GM12878 (cell line): Measurements from ENCODE around the gene ITGBL1. TPM values are rescaled to one million over a fixed set of nuclear protein-coding genes. Genes with fewer than 3 reads are reported as not detected.

Experiments used
- ATAC-seq: fragments of 200-7000 bp; cut with Tn5 transposase; 3 replicates; pipeline ENCODE4 v1.9.1; 2020; ENCODE audit warnings: mild to moderate bottlenecking, moderate library complexity
- BruUV-seq: library from RNA; stranded (reverse); fragments of 400-500 nt; replicated peaks from 2 replicates; lab custom pipeline; 2021; lab: Mats Ljungman, UMichigan
- CTCF ChIA-PET: fragments of 300-600 bp; sonication (Branson Sonifier 250); formaldehyde crosslinking; extraction: SDS; loops from one replicate; lab custom pipeline; 2021; ENCODE audit warnings: inconsistent platforms; lab: Yijun Ruan, JAX
- POLR2A ChIA-PET: fragments of 350-600 bp; formaldehyde crosslinking; extraction: SDS; loops from one replicate; lab custom pipeline; 2021; ENCODE audit warnings: inconsistent platforms; lab: Charles Lee
- RAD21 ChIA-PET: fragments of 300-600 bp; sonication (Branson Sonifier 250); formaldehyde crosslinking; loops from one replicate; lab custom pipeline; 2023; ENCODE audit warnings: antibody characterized with exemption; ENCODE audit not compliant: unreplicated experiment; lab: Charles Lee
- SMC1A ChIA-PET: fragments of 300-600 bp; sonication (Branson Sonifier 250); formaldehyde crosslinking; loops from one replicate; lab custom pipeline; 2023; ENCODE audit not compliant: unreplicated experiment, uncharacterized antibody; lab: Charles Lee
- DNase-seq: peaks from one replicate; pipeline ENCODE4 v3.0.0-alpha.2; 2011; ENCODE audit warnings: low read depth, low spot score
- FAIRE-seq: peaks from 3 replicates; lab custom pipeline; 2011; peaks lifted over from hg19 to GRCh38; lab: Jason Lieb, UNC
- H2AFZ ChIP-seq: 2 replicates; pipeline ENCODE4 v1.6.0; 2011; ENCODE audit warnings: low read depth, low read length, control low read depth; ENCODE audit not compliant: control insufficient read depth
- H3K27ac ChIP-seq: 2 replicates; pipeline ENCODE4 v1.5.1; 2011; ENCODE audit warnings: control low read depth; ENCODE audit not compliant: control insufficient read depth, insufficient read depth
- H3K27me3 ChIP-seq, 2 experiments: replicated peaks in 1 of 2; 2 replicates each; pipeline versions ENCODE4 v1.6.0 to v1.6.1; 2011; ENCODE audit warnings: low read length in 1 of 2; ENCODE audit not compliant: control insufficient read depth in 2 of 2, insufficient read depth in 2 of 2
- H3K36me3 ChIP-seq, 2 experiments: 2 replicates each; pipeline ENCODE4 v1.5.1; 2011; ENCODE audit warnings: low read length in 1 of 2; ENCODE audit not compliant: control insufficient read depth in 2 of 2, insufficient read depth in 2 of 2
- H3K4me1 ChIP-seq: 2 replicates; pipeline ENCODE4 v1.6.1; 2011; ENCODE audit warnings: mild to moderate bottlenecking, low read length, moderate library complexity, mixed read lengths; ENCODE audit not compliant: control insufficient read depth, insufficient read depth
- H3K4me2 ChIP-seq: 2 replicates; pipeline ENCODE4 v1.6.0; 2011; ENCODE audit warnings: control low read depth; ENCODE audit not compliant: control insufficient read depth, insufficient read depth
- H3K4me3 ChIP-seq: fragments of 200-600 bp; sonication (generic); 2 replicates; pipeline ENCODE4 v1.5.1; 2016
- H3K79me2 ChIP-seq: 2 replicates; pipeline ENCODE4 v1.6.0; 2011; ENCODE audit warnings: low read length; ENCODE audit not compliant: control insufficient read depth, insufficient read depth
- H3K9ac ChIP-seq: 2 replicates; pipeline ENCODE4 v1.8.0; 2011; ENCODE audit warnings: low read length, control low read depth, mixed read lengths; ENCODE audit not compliant: control insufficient read depth, insufficient read depth
- H3K9me3 ChIP-seq: replicated peaks from 3 replicates; pipeline ENCODE4 v1.5.1; 2011; ENCODE audit warnings: mild to moderate bottlenecking, low read length; ENCODE audit not compliant: control insufficient read depth, insufficient read depth
- H4K20me1 ChIP-seq: 2 replicates; pipeline ENCODE4 v1.6.0; 2011; ENCODE audit not compliant: control insufficient read depth, insufficient read depth
- CBX3 ChIP-seq: fragments of 200-600 bp; sonication (generic); IDR thresholded peaks from 2 replicates; pipeline ENCODE4 v1.6.1; 2016; ENCODE audit warnings: low read depth, borderline replicate concordance
- CHD2 ChIP-seq: IDR thresholded peaks from 2 replicates; pipeline ENCODE4 v1.6.1; 2011; ENCODE audit warnings: low read depth, low read length, improper control_type of control experiment, borderline replicate concordance
- EZH2 ChIP-seq: IDR thresholded peaks from 2 replicates; pipeline ENCODE4 v1.6.1; 2012; ENCODE audit warnings: low read depth, mild to moderate bottlenecking, control low read depth, inconsistent platforms, low read length, borderline replicate concordance; ENCODE audit not compliant: control insufficient read depth
- NR2C2 ChIP-seq: IDR thresholded peaks from 2 replicates; pipeline ENCODE4 v1.6.1; 2011; ENCODE audit warnings: borderline replicate concordance, low read depth; ENCODE audit not compliant: control insufficient read depth, insufficient read length
- NRF1 ChIP-seq: conservative IDR thresholded peaks from 2 replicates; pipeline ENCODE4 v1.6.1; 2011; ENCODE audit warnings: mild to moderate bottlenecking, low read depth, low read length, improper control_type of control experiment
- POLR2AphosphoS5 ChIP-seq: IDR thresholded peaks from 2 replicates; pipeline ENCODE4 v1.6.1; 2011; ENCODE audit warnings: mild to moderate bottlenecking, low read length, inconsistent platforms
- RAD51 ChIP-seq: fragments of 450-650 bp; IDR thresholded peaks from 2 replicates; pipeline ENCODE4 v1.6.1; 2016; ENCODE audit warnings: moderate library complexity, mild to moderate bottlenecking, inconsistent platforms
- RFX5 ChIP-seq: IDR thresholded peaks from 2 replicates; pipeline ENCODE4 v1.6.1; 2011; ENCODE audit warnings: low read depth, low read length, improper control_type of control experiment
- ZBED1 ChIP-seq: IDR thresholded peaks from 2 replicates; pipeline ENCODE4 v1.6.1; 2016; ENCODE audit warnings: borderline replicate concordance
- WGBS: methylation state at CpG from one replicate; pipeline ENCODE4 v1.1.6; 2016; ENCODE audit warnings: low lambda C conversion rate; ENCODE audit not compliant: insufficient replicate concordance, insufficient coverage; ENCODE audit errors: missing lambda C conversion rate; 5-methylcytosine and 5-hydroxymethylcytosine counted together
- in situ Hi-C: fragments of 300-500 bp; cut with MboI; formaldehyde crosslinking; loops from 9 replicates; pipeline ENCODE4 v1.14.3; 2018; ENCODE audit warnings: mixed read lengths
- intact Hi-C: fragments of 100-400 bp; cut with micrococcal nuclease; formaldehyde crosslinking; loops from one replicate; pipeline ENCODE4 v1.14.2; 2022; ENCODE audit not compliant: unreplicated experiment
- polyA plus RNA-seq, 11 experiments: library from polyadenylated mRNA; depleted of rRNA in 4 of 11; unstranded in 6 of 11; stranded (reverse) in 5 of 11; fragments of >200 nt; fragmentation: Nextera tagmentation in 4 of 11; fragmentation: Illumina TruSeq in 1 of 11; extraction: Ambion mirVana in 4 of 11; extraction: Trizol in 1 of 11; gene quantifications; 1 replicate in 1 of 11; 2 replicates in 10 of 11; pipeline versions ENCODE4 v1.2.1 to v1.2.3, GENCODE V29; 2011 to 2016; ENCODE audit warnings: inconsistent platforms in 2 of 11, missing spikeins in 2 of 11, low read depth in 1 of 11
- total RNA-seq, 4 experiments: library from RNA; depleted of rRNA in 3 of 4; stranded (reverse); fragments of >200 nt in 3 of 4; fragmentation: Illumina TruSeq in 1 of 4; extraction: Trizol in 1 of 4; gene quantifications; 2 replicates each; pipeline versions ENCODE4 v1.2.1 to v1.2.3, GENCODE V29; 2013 to 2021
- TF ChIP-seq, protein P1 (sequence below): IDR thresholded peaks from 2 replicates; pipeline ENCODE4 v1.6.1; 2012; ENCODE audit warnings: low read length, inconsistent platforms
- TF ChIP-seq, protein P2 (sequence below): IDR thresholded peaks from 2 replicates; pipeline ENCODE4 v1.6.1; 2012; ENCODE audit warnings: low read depth, low read length, improper control_type of control experiment
- TF ChIP-seq, protein P3 (sequence below): IDR thresholded peaks from 2 replicates; pipeline ENCODE4 v1.6.1; 2012; ENCODE audit warnings: improper control_type of control experiment, low read depth, low read length; ENCODE audit not compliant: insufficient replicate concordance
- TF ChIP-seq, protein P4 (sequence below): fragments of 450-650 bp; IDR thresholded peaks from 2 replicates; pipeline ENCODE4 v1.6.1; 2016; ENCODE audit warnings: mild to moderate bottlenecking

ITGBL1 gene
- total and polyA plus RNA-seq, 10 of the 15 experiments (the other 5 are each of a cell fraction or from before 2014, with no cell fraction given), result 0.17 to 2.8 (median 0.28) TPM; not detected in 3

DNA sequence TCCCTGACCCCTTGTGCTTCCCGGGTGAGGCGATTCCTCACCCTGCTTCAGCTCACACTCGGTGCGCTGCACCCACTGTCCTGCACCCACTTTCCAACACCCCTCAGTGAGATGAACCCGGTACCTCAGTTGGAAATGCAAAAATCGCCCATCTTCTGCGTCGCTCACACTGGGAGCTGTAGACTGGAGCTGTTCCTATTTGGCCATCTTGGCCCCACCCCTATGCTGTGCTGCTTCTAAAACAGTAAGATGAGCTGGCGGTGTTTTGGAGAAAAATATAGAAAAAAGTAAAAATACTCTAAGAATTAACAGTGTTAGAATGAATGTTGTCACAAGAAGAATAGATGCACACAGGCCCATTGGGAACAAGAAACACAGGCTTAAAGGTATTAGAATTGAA, 92.5 kb downstream of the ITGBL1 start (continued):
- TF ChIP-seq, protein P1, sequence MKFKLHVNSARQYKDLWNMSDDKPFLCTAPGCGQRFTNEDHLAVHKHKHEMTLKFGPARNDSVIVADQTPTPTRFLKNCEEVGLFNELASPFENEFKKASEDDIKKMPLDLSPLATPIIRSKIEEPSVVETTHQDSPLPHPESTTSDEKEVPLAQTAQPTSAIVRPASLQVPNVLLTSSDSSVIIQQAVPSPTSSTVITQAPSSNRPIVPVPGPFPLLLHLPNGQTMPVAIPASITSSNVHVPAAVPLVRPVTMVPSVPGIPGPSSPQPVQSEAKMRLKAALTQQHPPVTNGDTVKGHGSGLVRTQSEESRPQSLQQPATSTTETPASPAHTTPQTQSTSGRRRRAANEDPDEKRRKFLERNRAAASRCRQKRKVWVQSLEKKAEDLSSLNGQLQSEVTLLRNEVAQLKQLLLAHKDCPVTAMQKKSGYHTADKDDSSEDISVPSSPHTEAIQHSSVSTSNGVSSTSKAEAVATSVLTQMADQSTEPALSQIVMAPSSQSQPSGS, result no peak
- no peak for TF ChIP-seq POLR2AphosphoS5

DNA sequence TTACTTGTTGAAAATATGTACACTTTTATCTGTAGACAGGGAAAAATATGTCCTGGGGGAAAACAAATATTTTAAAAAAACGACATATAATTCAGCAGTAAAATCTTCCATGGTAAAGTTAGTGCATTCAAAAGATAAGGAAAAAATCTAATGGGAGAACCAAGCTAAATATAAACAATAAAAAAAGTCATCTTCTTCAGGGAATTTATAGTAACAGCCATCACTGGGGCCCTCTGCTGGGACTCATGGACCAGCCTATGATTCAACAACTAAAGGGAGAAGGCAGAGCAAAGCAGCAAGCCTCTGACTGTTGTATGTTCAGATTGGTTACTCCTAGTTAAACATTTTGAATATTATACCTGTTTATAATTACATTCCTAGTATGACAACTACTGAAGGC, 93.0 kb downstream of the ITGBL1 start:
- ATAC-seq (no peak), DNase-seq (no peak), FAIRE-seq (no peak)
- RAD21 ChIA-PET, result no interaction called here
- H3K9ac ChIP-seq, result no peak overlapping the region
- H4K20me1 ChIP-seq, result no peaks in the 10 kb centered on the region
- BruUV-seq, result no TSS peak
- CTCF ChIA-PET, result interaction anchor here (0.7 kb wide), 1 partner anchor 30 kb away, joined by 5 read pairs; no protein-coding TSS in a partner anchor
- H3K27ac ChIP-seq, result no peak overlapping the region
- SMC1A ChIA-PET, result no interaction called here
- H3K4me2 ChIP-seq, result no peak overlapping the region
- no peak overlapping the region for H2AFZ ChIP-seq
- in situ Hi-C loops (no loop called here), intact Hi-C loops (no loop called here)
- H3K4me1 ChIP-seq, result no peaks in the 10 kb centered on the region
- H3K79me2 ChIP-seq, result no peaks in the 10 kb centered on the region
- no peaks in the 10 kb centered on the region for H3K27me3 ChIP-seq
- H3K36me3 ChIP-seq, result no peaks in the 10 kb centered on the region
- 0% methylated on average over 1 of the region's 1 CpG for WGBS
- POLR2A ChIA-PET, result no interaction called here
- no peaks in the 10 kb centered on the region for H3K9me3 ChIP-seq
- H3K4me3 ChIP-seq, result no peak overlapping the region
- TF ChIP-seq ZBED1 (no peak), EZH2 (no peak), RAD51 (no peak), CHD2 (no peak), CBX3 (no peak), NRF1 (no peak), NR2C2 (no peak), RFX5 (no peak)
- TF ChIP-seq, protein P2, sequence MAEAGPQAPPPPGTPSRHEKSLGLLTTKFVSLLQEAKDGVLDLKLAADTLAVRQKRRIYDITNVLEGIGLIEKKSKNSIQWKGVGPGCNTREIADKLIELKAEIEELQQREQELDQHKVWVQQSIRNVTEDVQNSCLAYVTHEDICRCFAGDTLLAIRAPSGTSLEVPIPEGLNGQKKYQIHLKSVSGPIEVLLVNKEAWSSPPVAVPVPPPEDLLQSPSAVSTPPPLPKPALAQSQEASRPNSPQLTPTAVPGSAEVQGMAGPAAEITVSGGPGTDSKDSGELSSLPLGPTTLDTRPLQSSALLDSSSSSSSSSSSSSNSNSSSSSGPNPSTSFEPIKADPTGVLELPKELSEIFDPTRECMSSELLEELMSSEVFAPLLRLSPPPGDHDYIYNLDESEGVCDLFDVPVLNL, result no peak
- TF ChIP-seq, protein P3, sequence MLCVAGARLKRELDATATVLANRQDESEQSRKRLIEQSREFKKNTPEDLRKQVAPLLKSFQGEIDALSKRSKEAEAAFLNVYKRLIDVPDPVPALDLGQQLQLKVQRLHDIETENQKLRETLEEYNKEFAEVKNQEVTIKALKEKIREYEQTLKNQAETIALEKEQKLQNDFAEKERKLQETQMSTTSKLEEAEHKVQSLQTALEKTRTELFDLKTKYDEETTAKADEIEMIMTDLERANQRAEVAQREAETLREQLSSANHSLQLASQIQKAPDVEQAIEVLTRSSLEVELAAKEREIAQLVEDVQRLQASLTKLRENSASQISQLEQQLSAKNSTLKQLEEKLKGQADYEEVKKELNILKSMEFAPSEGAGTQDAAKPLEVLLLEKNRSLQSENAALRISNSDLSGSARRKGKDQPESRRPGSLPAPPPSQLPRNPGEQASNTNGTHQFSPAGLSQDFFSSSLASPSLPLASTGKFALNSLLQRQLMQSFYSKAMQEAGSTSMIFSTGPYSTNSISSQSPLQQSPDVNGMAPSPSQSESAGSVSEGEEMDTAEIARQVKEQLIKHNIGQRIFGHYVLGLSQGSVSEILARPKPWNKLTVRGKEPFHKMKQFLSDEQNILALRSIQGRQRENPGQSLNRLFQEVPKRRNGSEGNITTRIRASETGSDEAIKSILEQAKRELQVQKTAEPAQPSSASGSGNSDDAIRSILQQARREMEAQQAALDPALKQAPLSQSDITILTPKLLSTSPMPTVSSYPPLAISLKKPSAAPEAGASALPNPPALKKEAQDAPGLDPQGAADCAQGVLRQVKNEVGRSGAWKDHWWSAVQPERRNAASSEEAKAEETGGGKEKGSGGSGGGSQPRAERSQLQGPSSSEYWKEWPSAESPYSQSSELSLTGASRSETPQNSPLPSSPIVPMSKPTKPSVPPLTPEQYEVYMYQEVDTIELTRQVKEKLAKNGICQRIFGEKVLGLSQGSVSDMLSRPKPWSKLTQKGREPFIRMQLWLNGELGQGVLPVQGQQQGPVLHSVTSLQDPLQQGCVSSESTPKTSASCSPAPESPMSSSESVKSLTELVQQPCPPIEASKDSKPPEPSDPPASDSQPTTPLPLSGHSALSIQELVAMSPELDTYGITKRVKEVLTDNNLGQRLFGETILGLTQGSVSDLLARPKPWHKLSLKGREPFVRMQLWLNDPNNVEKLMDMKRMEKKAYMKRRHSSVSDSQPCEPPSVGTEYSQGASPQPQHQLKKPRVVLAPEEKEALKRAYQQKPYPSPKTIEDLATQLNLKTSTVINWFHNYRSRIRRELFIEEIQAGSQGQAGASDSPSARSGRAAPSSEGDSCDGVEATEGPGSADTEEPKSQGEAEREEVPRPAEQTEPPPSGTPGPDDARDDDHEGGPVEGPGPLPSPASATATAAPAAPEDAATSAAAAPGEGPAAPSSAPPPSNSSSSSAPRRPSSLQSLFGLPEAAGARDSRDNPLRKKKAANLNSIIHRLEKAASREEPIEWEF, result no peak
- TF ChIP-seq, protein P4, sequence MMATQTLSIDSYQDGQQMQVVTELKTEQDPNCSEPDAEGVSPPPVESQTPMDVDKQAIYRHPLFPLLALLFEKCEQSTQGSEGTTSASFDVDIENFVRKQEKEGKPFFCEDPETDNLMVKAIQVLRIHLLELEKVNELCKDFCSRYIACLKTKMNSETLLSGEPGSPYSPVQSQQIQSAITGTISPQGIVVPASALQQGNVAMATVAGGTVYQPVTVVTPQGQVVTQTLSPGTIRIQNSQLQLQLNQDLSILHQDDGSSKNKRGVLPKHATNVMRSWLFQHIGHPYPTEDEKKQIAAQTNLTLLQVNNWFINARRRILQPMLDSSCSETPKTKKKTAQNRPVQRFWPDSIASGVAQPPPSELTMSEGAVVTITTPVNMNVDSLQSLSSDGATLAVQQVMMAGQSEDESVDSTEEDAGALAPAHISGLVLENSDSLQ, result no peak
